GM21367 (cell line): ENCODE measurements around the gene ADAMTS18.

Experiments
- ATAC-seq: cut with Tn5 transposase; IDR thresholded peaks from one replicate; pipeline ENCODE4 v1.9.1; 2021; ENCODE audit not compliant: unreplicated experiment

Gene ADAMTS18

GRCh38 chr16:77396461-77396860 lies 38.4 kb downstream of the ADAMTS18 start:
- no peak for ATAC-seq

GRCh38 chr16:77394699-77395098 lies 40.1 kb downstream of the ADAMTS18 start:
- no peak for ATAC-seq

- ATAC-seq, result no peak
Measured at GRCh38 chr16:77393955-77394354, 40.9 kb downstream of the ADAMTS18 start.

- ATAC-seq, result no peak
Measured at GRCh38 chr16:77387815-77388209, 47.0 kb downstream of the ADAMTS18 start.

GRCh38 chr16:77386831-77387814 lies 47.7 kb downstream of the ADAMTS18 start:
- no peak for ATAC-seq

- ATAC-seq, result no peak
Measured at GRCh38 chr16:77385481-77385880, 49.4 kb downstream of the ADAMTS18 start.

- no peak for ATAC-seq
Measured at GRCh38 chr16:77383606-77384187, 51.1 kb downstream of the ADAMTS18 start.

- no peak for ATAC-seq
Measured at GRCh38 chr16:77376358-77376757, 58.5 kb downstream of the ADAMTS18 start.

- no peak for ATAC-seq
Measured at GRCh38 chr16:77375396-77375795, 59.4 kb downstream of the ADAMTS18 start.

GRCh38 chr16:77374384-77374783 lies 60.5 kb downstream of the ADAMTS18 start:
- no peak for ATAC-seq

- no peak for ATAC-seq
Measured at GRCh38 chr16:77373726-77374125, 61.1 kb downstream of the ADAMTS18 start.

- no peak for ATAC-seq
Measured at GRCh38 chr16:77364770-77365169, 70.1 kb downstream of the ADAMTS18 start.

GRCh38 chr16:77359065-77359502 lies 75.8 kb downstream of the ADAMTS18 start:
- no peak for ATAC-seq

- ATAC-seq, result no peak
Measured at GRCh38 chr16:77353587-77354263, 81.1 kb downstream of the ADAMTS18 start.

- ATAC-seq, result no peak
Measured at GRCh38 chr16:77344341-77344740, 90.5 kb downstream of the ADAMTS18 start.

GRCh38 chr16:77336637-77337036 lies 98.2 kb downstream of the ADAMTS18 start:
- no peak for ATAC-seq

GRCh38 chr16:77335652-77336234 lies 99.1 kb downstream of the ADAMTS18 start:
- no peak for ATAC-seq

- no peak for ATAC-seq
Measured at GRCh38 chr16:77332792-77333191, 102.0 kb downstream of the ADAMTS18 start.

GRCh38 chr16:77331802-77332586 lies 102.8 kb downstream of the ADAMTS18 start:
- ATAC-seq, result no peak

GRCh38 chr16:77331043-77331442 lies 103.8 kb downstream of the ADAMTS18 start:
- no peak for ATAC-seq
